Effector CD8-positive, alpha-beta T cell (primary cell): ENCODE measurements around the gene RAB40B.

Source experiments
- DNase-seq: peaks from one replicate; lab custom pipeline; 2025; lab: John Stamatoyannopoulos, UW

Gene RAB40B

GRCh38 chr17:82692268-82692667 is 6.2 kb downstream of the RAB40B start:
- no peak for DNase-seq

- no peak for DNase-seq
Measured at GRCh38 chr17:82691714-82692113, 6.8 kb downstream of the RAB40B start.

GRCh38 chr17:82690786-82691489 is 7.6 kb downstream of the RAB40B start:
- no peak for DNase-seq

GRCh38 chr17:82689077-82689476 is 9.4 kb downstream of the RAB40B start:
- no peak for DNase-seq

GRCh38 chr17:82687871-82688270 is 10.6 kb downstream of the RAB40B start:
- DNase-seq: no peak

- DNase-seq: no peak
Measured at GRCh38 chr17:82687375-82687861, 11.1 kb downstream of the RAB40B start.

- no peak for DNase-seq
Measured at GRCh38 chr17:82686366-82687324, 11.9 kb downstream of the RAB40B start.

- no peak for DNase-seq
Measured at GRCh38 chr17:82685291-82685690, 13.2 kb downstream of the RAB40B start.

GRCh38 chr17:82684228-82684841 is 14.2 kb downstream of the RAB40B start:
- no peak for DNase-seq

GRCh38 chr17:82683534-82683933 is 15.0 kb downstream of the RAB40B start:
- no peak for DNase-seq

- DNase-seq: no peak
Measured at GRCh38 chr17:82681547-82681946, 17.0 kb downstream of the RAB40B start.

- no peak for DNase-seq
Measured at GRCh38 chr17:82679586-82680465, 18.7 kb downstream of the RAB40B start.

GRCh38 chr17:82678265-82678891 is 20.1 kb downstream of the RAB40B start:
- DNase-seq: no peak

GRCh38 chr17:82677353-82677925 is 21.1 kb downstream of the RAB40B start:
- DNase-seq: no peak

- no peak for DNase-seq
Measured at GRCh38 chr17:82675476-82676245, 22.8 kb downstream of the RAB40B start.

GRCh38 chr17:82674656-82675475 is 23.6 kb downstream of the RAB40B start:
- no peak for DNase-seq

GRCh38 chr17:82670661-82671450 is 27.6 kb downstream of the RAB40B start:
- no peak for DNase-seq

GRCh38 chr17:82668631-82669099 is 29.8 kb downstream of the RAB40B start:
- DNase-seq: no peak
